NCI-H226 (cell line): ENCODE data around the gene HNRNPK.
A peak's percentile ranks its signal among the peaks of the same experiment; 100 is the strongest.

Source experiments
- DNase-seq: peaks from one replicate; pipeline ENCODE4 v3.0.0-alpha.2; 2015

Gene HNRNPK

DNA sequence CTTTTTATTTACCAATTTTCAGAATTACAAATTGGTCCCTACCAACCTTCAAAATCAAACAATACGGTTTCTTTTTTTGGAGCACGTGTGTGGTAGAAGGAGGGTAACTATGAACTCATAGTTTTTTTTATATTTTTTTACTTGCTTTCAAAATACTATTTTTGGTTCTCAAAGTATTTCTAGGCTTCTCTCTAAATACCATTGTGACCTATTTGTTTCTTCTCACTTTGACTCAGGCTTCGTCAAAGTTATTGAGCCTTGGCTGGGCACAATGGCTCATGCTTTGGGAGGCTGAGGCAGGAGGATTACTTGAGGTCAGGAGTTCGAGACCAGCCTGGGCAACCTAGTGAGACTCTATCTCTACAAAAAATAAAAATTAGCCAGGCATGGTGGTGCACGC lies 47.2 kb downstream of the HNRNPK start:
- DNase-seq: no peak

DNA sequence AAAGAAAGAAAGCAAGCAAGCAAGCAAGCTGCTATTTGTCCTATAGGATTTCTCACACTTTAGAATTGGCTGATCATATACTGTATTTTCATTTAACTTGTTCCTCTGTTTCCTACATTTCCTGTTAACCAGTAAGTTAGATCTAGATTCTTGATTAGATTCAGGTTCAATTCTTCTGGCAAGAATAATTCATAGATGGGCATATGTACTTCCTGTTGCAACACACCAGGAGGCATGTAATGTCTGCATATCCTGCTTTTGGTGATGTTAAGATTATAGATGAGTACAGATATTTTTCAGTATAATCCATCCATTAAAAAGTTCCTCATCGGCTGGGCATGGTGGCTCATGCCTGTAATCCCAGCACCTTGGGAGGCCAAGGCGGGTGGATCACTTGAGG lies 48.0 kb downstream of the HNRNPK start:
- no peak for DNase-seq

- DNase-seq: no peak
These were observed 49.1 kb downstream of the HNRNPK start for GRCh38 chr9:83930881-83931280.

GRCh38 chr9:83927591-83927990 lies 52.4 kb downstream of the HNRNPK start:
- no peak for DNase-seq

DNA sequence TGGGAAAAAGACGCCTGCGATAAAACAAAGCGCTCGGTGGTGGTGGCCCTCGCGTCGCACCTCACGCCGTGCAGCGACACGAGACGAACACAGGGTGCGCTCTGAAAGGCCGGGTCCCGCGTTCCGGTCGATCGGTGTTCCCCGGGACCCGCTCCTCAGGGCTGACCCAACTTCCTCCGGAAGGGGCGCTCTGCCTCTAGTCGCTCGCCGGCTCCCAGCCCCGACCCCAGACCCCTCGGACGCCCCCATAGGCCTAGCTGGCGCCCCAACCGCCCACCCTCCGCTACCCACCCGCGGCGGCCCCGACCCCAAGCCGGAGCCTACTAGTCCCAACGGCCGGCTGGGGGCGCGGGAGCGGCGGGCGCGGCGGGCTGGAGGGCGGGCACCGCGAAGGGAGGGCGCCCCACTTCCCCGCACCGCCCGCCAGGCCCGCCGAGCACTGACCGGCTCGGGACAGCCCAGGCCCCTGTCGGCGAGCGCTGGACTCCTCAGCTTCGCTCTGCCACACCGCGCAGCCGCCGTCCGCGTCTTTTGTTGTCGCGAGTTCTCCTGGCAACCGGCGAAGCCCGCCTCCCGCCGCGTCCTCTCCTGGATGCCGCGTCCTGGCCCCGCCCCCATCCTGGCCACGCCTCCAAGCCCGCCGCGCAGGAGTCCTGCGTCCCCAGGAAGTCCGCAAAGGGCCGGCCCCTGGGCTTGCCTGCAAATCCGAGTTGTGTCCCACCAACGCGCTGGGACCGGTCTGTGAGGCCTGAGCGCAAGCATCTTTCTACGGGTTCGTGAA lies 58.9 kb downstream of the HNRNPK start, which contains the start of gene KIF27:
KIF27 (minus strand) TSS at position 506 of the 781 bp plus-strand sequence. CDS start 5,841 bp downstream, outside the sequence.
- DNase-seq: peak; percentile 96

- peak; percentile 41 for DNase-seq
These were observed 59.5 kb downstream of the HNRNPK start for GRCh38 chr9:83920469-83920926.

DNA sequence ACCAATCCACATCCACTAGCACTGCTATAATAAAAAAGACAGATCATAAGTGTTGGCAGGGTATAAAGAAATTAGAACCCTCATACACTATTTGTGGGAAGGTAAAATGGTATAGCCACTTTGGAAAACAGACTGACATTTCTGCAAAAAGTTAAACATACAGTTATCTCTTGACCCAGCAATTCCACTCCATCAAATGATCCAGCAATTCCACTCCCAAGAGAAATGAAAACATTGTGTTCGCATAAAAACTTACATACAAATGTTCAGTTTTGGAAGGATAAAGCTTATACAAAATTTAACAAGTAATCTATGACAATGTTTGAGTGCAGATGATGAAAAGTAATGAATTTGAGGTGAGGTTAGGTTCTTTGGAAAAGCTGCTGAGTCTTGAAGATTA lies 60.9 kb downstream of the HNRNPK start:
- DNase-seq: no peak
